HG03342 (cell line): ENCODE data around the gene RNF167.

ENCODE experiments used
- ATAC-seq: cut with Tn5 transposase; IDR thresholded peaks from one replicate; pipeline ENCODE4 v1.9.1; 2021; ENCODE audit warnings: mild to moderate bottlenecking, moderate library complexity; ENCODE audit not compliant: unreplicated experiment

Gene RNF167

GRCh38 chr17:4950746-4951204 lies 10.7 kb downstream of the RNF167 start, which contains the start of gene ENO3:
ENO3 (plus strand) TSS chr17:4951119; CDS start chr17:4951830, 711 bp downstream.
- ATAC-seq = no peak

GRCh38 chr17:4951486-4951885 lies 11.4 kb downstream of the RNF167 start:
- no peak for ATAC-seq

- no peak for ATAC-seq
These were observed 13.4 kb downstream of the RNF167 start for GRCh38 chr17:4953451-4953961.

GRCh38 chr17:4955091-4955490 lies 15.0 kb downstream of the RNF167 start:
- no peak for ATAC-seq

- no peak for ATAC-seq
These were observed 16.5 kb downstream of the RNF167 start for GRCh38 chr17:4956493-4957061.

GRCh38 chr17:4958102-4958501 lies 18.0 kb downstream of the RNF167 start:
- ATAC-seq = no peak

GRCh38 chr17:4959261-4959965 lies 19.3 kb downstream of the RNF167 start:
- ATAC-seq = no peak

GRCh38 chr17:4960279-4960922 lies 20.3 kb downstream of the RNF167 start:
- ATAC-seq = no peak

GRCh38 chr17:4965311-4965986 lies 25.4 kb downstream of the RNF167 start:
- no peak for ATAC-seq

- ATAC-seq = peak; percentile 77
These were observed 26.9 kb downstream of the RNF167 start for GRCh38 chr17:4966844-4967538.

- ATAC-seq = peak; percentile 47
These were observed 27.7 kb downstream of the RNF167 start, which contains the start of gene SPAG7 for GRCh38 chr17:4967539-4968485. SPAG7 (minus strand) TSS chr17:4967817; CDS start chr17:4967804, 13 bp downstream.

GRCh38 chr17:4968486-4969046 lies 28.5 kb downstream of the RNF167 start:
- ATAC-seq = no peak

- no peak for ATAC-seq
These were observed 29.0 kb downstream of the RNF167 start for GRCh38 chr17:4969047-4969550.

GRCh38 chr17:4969551-4970173 lies 29.6 kb downstream of the RNF167 start:
- ATAC-seq = no peak

- ATAC-seq = no peak
These were observed 30.2 kb downstream of the RNF167 start for GRCh38 chr17:4970273-4970672.

GRCh38 chr17:4971826-4972225 lies 31.8 kb downstream of the RNF167 start:
- ATAC-seq = no peak

GRCh38 chr17:4972322-4972721 lies 32.3 kb downstream of the RNF167 start:
- ATAC-seq = no peak

- no peak for ATAC-seq
These were observed 32.7 kb downstream of the RNF167 start for GRCh38 chr17:4972752-4973151.
